OCI-LY1 (cell line): ENCODE data around the gene CACNA1D.

ENCODE experiments used
- H2AFZ ChIP-seq: fragments of 200-600 bp; sonication (generic), shearing (Covaris generic); 2 replicates; pipeline ENCODE4 v1.6.0; 2014; ENCODE audit warnings: antibody characterized with exemption, mild to moderate bottlenecking, low read length
- H3F3A ChIP-seq: fragments of 200-600 bp; sonication (generic), shearing (Covaris generic); 2 replicates; pipeline ENCODE4 v1.6.0; 2014; ENCODE audit warnings: mild to moderate bottlenecking, antibody characterized with exemption, low read length, moderate library complexity; ENCODE audit not compliant: insufficient read depth
- H3K27ac ChIP-seq: fragments of 200-600 bp; sonication (generic); 2 replicates; pipeline ENCODE4 v1.5.1; 2014; ENCODE audit warnings: low read length, mixed run types, mild to moderate bottlenecking, low read depth; ENCODE audit not compliant: poor library complexity, severe bottlenecking
- H3K27me3 ChIP-seq: fragments of 200-600 bp; sonication (generic); 2 replicates; pipeline ENCODE4 v1.6.0; 2014; ENCODE audit warnings: antibody characterized with exemption, mild to moderate bottlenecking, low read length, moderate library complexity; ENCODE audit not compliant: insufficient read depth
- H3K36me3 ChIP-seq: fragments of 200-600 bp; sonication (generic); 2 replicates; pipeline ENCODE4 v1.6.1; 2014; ENCODE audit warnings: mild to moderate bottlenecking, antibody characterized with exemption, low read length, moderate library complexity, mixed read lengths; ENCODE audit not compliant: insufficient read depth
- H3K4me1 ChIP-seq: fragments of 200-600 bp; sonication (generic); 2 replicates; pipeline ENCODE4 v1.5.1; 2014; ENCODE audit warnings: mild to moderate bottlenecking, low read length, moderate library complexity; ENCODE audit not compliant: insufficient read depth, severe bottlenecking
- H3K4me2 ChIP-seq: fragments of 200-600 bp; sonication (generic), shearing (Covaris generic); 2 replicates; pipeline ENCODE4 v1.6.1; 2014; ENCODE audit warnings: low read length
- H3K4me3 ChIP-seq: fragments of 200-600 bp; sonication (generic); 2 replicates; pipeline ENCODE4 v1.5.1; 2014; ENCODE audit warnings: low read length, low read depth, mild to moderate bottlenecking, mixed read lengths; ENCODE audit not compliant: poor library complexity, severe bottlenecking
- H3K79me2 ChIP-seq: fragments of 200-600 bp; shearing (Covaris generic); 2 replicates; pipeline ENCODE4 v1.6.1; 2016; ENCODE audit warnings: mixed run types, low read length, mixed read lengths; ENCODE audit not compliant: insufficient read depth
- H3K9ac ChIP-seq: fragments of 200-600 bp; sonication (generic), shearing (Covaris generic); 2 replicates; pipeline ENCODE4 v1.6.1; 2014; ENCODE audit warnings: mild to moderate bottlenecking, low read length, mixed read lengths
- H3K9me2 ChIP-seq: fragments of 200-600 bp; sonication (generic), shearing (Covaris generic); 2 replicates; pipeline ENCODE4 v1.6.1; 2014; ENCODE audit warnings: low read depth, mild to moderate bottlenecking, low read length, mixed read lengths
- H3K9me3 ChIP-seq: fragments of 200-600 bp; shearing (Covaris generic); 2 replicates; pipeline ENCODE4 v1.6.1; 2014; ENCODE audit warnings: low read length, mixed read lengths
- H4K20me1 ChIP-seq: fragments of 200-600 bp; sonication (generic), shearing (Covaris generic); 2 replicates; pipeline ENCODE4 v1.6.0; 2016; ENCODE audit warnings: mild to moderate bottlenecking, low read length; ENCODE audit not compliant: insufficient read depth
- EZH2 ChIP-seq: fragments of 200-600 bp; sonication (generic), shearing (Covaris generic); IDR thresholded peaks from 2 replicates; pipeline ENCODE4 v1.8.0; 2017; ENCODE audit warnings: borderline replicate concordance, mixed run types, mild to moderate bottlenecking, antibody characterized with exemption, low read length, moderate library complexity, mixed read lengths
- TF ChIP-seq, protein P1 (sequence below): fragments of 200-600 bp; sonication (generic), shearing (Covaris generic); IDR thresholded peaks from 2 replicates; pipeline ENCODE4 v1.5.1; 2017; ENCODE audit warnings: mild to moderate bottlenecking, antibody characterized with exemption, low read length, moderate library complexity, mixed read lengths

The CACNA1D gene

DNA sequence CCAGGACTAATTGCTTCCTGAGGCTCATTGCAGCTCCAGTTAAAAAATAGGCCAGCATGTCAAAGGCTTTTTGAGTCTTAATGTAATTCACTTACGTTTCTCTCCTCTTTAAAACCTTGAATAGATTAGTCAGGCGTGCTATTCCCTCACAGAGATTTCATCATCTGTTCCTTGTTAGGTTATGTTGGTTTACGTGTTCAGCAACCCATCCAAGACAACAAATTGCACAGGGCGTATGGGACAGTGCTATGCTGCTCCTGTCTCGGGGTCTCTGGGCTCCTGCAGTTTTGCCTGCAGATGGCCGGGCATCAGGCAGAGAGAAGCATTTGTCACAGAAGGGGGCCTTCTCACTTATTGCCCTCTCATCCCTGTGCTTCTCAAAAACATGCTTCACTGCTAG lies 234.7 kb downstream of the CACNA1D start:
- no peaks in the 10 kb centered on the region for H3K79me2 ChIP-seq
- no peaks in the 10 kb centered on the region for H3K27me3 ChIP-seq
- H3K9ac ChIP-seq = no peak overlapping the region
- H3K4me2 ChIP-seq = no peak overlapping the region
- no peaks in the 10 kb centered on the region for H3K4me1 ChIP-seq
- H3F3A ChIP-seq = no peaks in the 10 kb centered on the region
- no peak overlapping the region for H3K27ac ChIP-seq
- TF ChIP-seq, protein P1, sequence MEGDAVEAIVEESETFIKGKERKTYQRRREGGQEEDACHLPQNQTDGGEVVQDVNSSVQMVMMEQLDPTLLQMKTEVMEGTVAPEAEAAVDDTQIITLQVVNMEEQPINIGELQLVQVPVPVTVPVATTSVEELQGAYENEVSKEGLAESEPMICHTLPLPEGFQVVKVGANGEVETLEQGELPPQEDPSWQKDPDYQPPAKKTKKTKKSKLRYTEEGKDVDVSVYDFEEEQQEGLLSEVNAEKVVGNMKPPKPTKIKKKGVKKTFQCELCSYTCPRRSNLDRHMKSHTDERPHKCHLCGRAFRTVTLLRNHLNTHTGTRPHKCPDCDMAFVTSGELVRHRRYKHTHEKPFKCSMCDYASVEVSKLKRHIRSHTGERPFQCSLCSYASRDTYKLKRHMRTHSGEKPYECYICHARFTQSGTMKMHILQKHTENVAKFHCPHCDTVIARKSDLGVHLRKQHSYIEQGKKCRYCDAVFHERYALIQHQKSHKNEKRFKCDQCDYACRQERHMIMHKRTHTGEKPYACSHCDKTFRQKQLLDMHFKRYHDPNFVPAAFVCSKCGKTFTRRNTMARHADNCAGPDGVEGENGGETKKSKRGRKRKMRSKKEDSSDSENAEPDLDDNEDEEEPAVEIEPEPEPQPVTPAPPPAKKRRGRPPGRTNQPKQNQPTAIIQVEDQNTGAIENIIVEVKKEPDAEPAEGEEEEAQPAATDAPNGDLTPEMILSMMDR = no peak
- TF ChIP-seq EZH2 = no peak
- H3K4me3 ChIP-seq = no peak overlapping the region
- no peak overlapping the region for H2AFZ ChIP-seq
- H4K20me1 ChIP-seq = no peaks in the 10 kb centered on the region
- no peaks in the 10 kb centered on the region for H3K36me3 ChIP-seq
- H3K9me2 ChIP-seq = no peaks in the 10 kb centered on the region
- no peaks in the 10 kb centered on the region for H3K9me3 ChIP-seq

DNA sequence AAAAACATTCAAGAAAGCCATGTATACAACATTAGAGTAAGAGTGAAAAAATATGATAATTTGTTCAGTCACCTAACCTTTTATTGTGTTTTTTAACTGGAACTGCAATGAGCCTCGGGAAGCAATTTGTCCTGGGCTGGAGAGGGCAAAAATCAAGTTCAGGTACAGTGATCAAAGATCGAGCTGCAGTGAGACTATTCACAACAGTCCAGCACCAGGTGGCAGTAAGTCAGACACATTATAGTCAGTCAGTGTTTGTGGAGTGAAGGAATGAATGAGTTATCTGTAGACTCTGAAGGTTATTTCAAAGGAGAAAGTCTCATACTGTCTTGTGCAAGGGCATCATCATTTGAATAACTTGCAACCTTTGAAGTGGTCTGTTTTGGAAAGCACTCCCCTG lies 235.2 kb downstream of the CACNA1D start:
- Histone ChIP-seq H4K20me1 (no peaks in the 10 kb centered on the region), H3K79me2 (no peaks in the 10 kb centered on the region), H3K4me1 (no peaks in the 10 kb centered on the region), H3K27ac (no peak overlapping the region), H3K9ac (no peak overlapping the region), H3K9me2 (no peaks in the 10 kb centered on the region), H3K36me3 (no peaks in the 10 kb centered on the region), H3K27me3 (no peaks in the 10 kb centered on the region), H2AFZ (no peak overlapping the region), H3K4me3 (no peak overlapping the region), H3F3A (no peaks in the 10 kb centered on the region), H3K4me2 (no peak overlapping the region), H3K9me3 (no peaks in the 10 kb centered on the region)
- TF ChIP-seq, protein P1 = peak; percentile 23; the same call in 1 of the 2 replicates
- TF ChIP-seq EZH2 = no peak

DNA sequence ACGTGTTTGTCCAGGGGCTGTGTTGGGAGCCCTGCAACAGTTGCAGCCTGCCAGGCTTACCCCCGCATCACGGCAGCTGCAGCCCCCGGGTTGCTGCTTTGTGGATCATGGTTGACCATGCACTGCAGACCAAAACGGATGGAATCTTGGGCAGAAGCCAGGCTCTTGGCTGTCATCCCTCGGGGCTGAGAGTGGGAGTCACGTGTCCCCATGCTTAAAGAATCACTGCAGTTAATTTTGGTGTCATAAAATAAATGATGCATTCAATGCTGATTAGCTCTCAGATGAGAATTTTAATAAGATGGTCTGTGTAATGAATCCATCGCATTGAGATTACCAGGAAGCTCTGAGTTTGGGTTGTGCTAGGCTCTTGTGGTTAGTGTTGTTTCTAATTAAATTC lies 236.2 kb downstream of the CACNA1D start:
- Histone ChIP-seq H3K4me1 (no peaks in the 10 kb centered on the region), H3K36me3 (no peaks in the 10 kb centered on the region), H2AFZ (no peak overlapping the region), H3K27me3 (no peaks in the 10 kb centered on the region), H3K27ac (no peak overlapping the region), H3K9ac (no peak overlapping the region), H3K9me2 (no peaks in the 10 kb centered on the region), H4K20me1 (no peaks in the 10 kb centered on the region), H3K4me2 (no peak overlapping the region), H3K79me2 (no peaks in the 10 kb centered on the region), H3K9me3 (no peaks in the 10 kb centered on the region), H3K4me3 (no peak overlapping the region), H3F3A (no peaks in the 10 kb centered on the region)
- TF ChIP-seq, protein P1 = no peak
- no peak for TF ChIP-seq EZH2
